Mucosa of descending colon (tissue), 3 donors: ENCODE results near the gene SEC23B. TPM values are rescaled to one million over a fixed set of nuclear protein-coding genes. Genes with fewer than 3 reads are reported as not detected.

Experiments
- ATAC-seq: fragments of 200-7000 bp; cut with Tn5 transposase; one replicate; pipeline ENCODE4 v1.9.1; 2020; ENCODE audit warnings: mild to moderate bottlenecking, moderate library complexity
- DNase-seq, 3 donors: peaks; one replicate each; pipeline ENCODE4 v3.0.0-alpha.2; 2020
- H3K36me3 ChIP-seq: fragments of 200-600 bp; one replicate; pipeline ENCODE4 v1.8.0; 2021; ENCODE audit warnings: low read depth, mild to moderate bottlenecking
- H3K4me1 ChIP-seq: fragments of 200-600 bp; one replicate; pipeline ENCODE4 v1.8.0; 2021; ENCODE audit warnings: low read depth, mild to moderate bottlenecking
- H3K4me3 ChIP-seq: fragments of 200-600 bp; one replicate; pipeline ENCODE4 v1.8.0; 2021; ENCODE audit warnings: mild to moderate bottlenecking
- H3K9me3 ChIP-seq: fragments of 200-600 bp; one replicate; pipeline ENCODE4 v1.8.0; 2021; ENCODE audit warnings: mild to moderate bottlenecking
- CTCF ChIP-seq: fragments of 200-600 bp; IDR thresholded peaks from one replicate; pipeline ENCODE4 v1.8.0; 2022; ENCODE audit warnings: antibody characterized with exemption, mild to moderate bottlenecking
- intact Hi-C, 2 donors: fragments of 100-400 bp; cut with DNase I in 1 of 2; cut with micrococcal nuclease in 1 of 2; formaldehyde crosslinking; loops; one replicate each; pipeline versions ENCODE4 v1.11.0 to v1.11.1; 2022; cut with DNase I, micrococcal nuclease
- microRNA-seq: library from miRNA; unstranded; fragments of <30 nt; microRNA quantifications from one replicate; pipeline ENCODE4, GENCODE V29; 2019
- total RNA-seq, 3 donors: library from RNA; stranded (reverse); fragmentation: NEBNext Ultra II Directional in 2 of 3; extraction: Animal tissue kit (Norgen Biotek cat#: 25700) in 2 of 3; gene quantifications; one replicate each; pipeline versions ENCODE4 v1.2.1 to v1.2.4, GENCODE V29; 2021 to 2023
- donor health status: DM: no; HTN: no; CAD: no; lungs with moderate emphysema.
- donor health status: DM: no; HTN: no; CAD: no.
- donor health status: DM: no; HTN: yes; CAD: no.

SEC23B gene
- total RNA-seq, 3 donors from 2014 or later, result 32.4 to 54.3 (median 51.0) TPM

GRCh38 chr20:18587665-18588573 lies 80.2 kb downstream of the SEC23B start, which contains the start of gene DTD1:
Gene DTD1 (plus strand): TSS chr20:18588054. CDS start chr20:18588073, 19 bp downstream.
- Histone ChIP-seq H3K4me1 (peaks cover 6% of the 10 kb centered on the region), H3K36me3 (no peaks in the 10 kb centered on the region), H3K4me3 (peak within 1 kb of the TSS; percentile 75), H3K9me3 (no peaks in the 10 kb centered on the region)
- DNase-seq, result peak; percentile 95 to 96 (median 96)
- intact Hi-C loops, result no loop called here
- ATAC-seq, result peak; percentile 98
- TF ChIP-seq CTCF, result peak; percentile 74

GRCh38 chr20:18588574-18588933 lies 80.8 kb downstream of the SEC23B start:
- peaks cover 6% of the 10 kb centered on the region for H3K4me1 ChIP-seq
- peak in 1 of 3 donors; percentile 31 for DNase-seq
- H3K4me3 ChIP-seq, result peak overlapping the region; percentile 75
- no peak for TF ChIP-seq CTCF
- intact Hi-C loops, result no loop called here
- no peaks in the 10 kb centered on the region for H3K9me3 ChIP-seq
- ATAC-seq, result no peak
- no peaks in the 10 kb centered on the region for H3K36me3 ChIP-seq

GRCh38 chr20:18589941-18590674 lies 82.4 kb downstream of the SEC23B start:
- TF ChIP-seq CTCF, result no peak
- no peak for DNase-seq
- Histone ChIP-seq H3K9me3 (no peaks in the 10 kb centered on the region), H3K4me1 (peaks cover 6% of the 10 kb centered on the region), H3K36me3 (no peaks in the 10 kb centered on the region), H3K4me3 (no peak overlapping the region)
- intact Hi-C loops, result no loop called here
- ATAC-seq, result no peak

GRCh38 chr20:18596270-18596669 lies 88.5 kb downstream of the SEC23B start:
- no peak for DNase-seq
- intact Hi-C loops, result no loop called here
- no peak for TF ChIP-seq CTCF
- no peaks in the 10 kb centered on the region for H3K9me3 ChIP-seq
- H3K4me3 ChIP-seq, result no peak overlapping the region
- H3K36me3 ChIP-seq, result no peaks in the 10 kb centered on the region
- H3K4me1 ChIP-seq, result no peaks in the 10 kb centered on the region
- no peak for ATAC-seq

- TF ChIP-seq CTCF, result no peak
- H3K4me1 ChIP-seq, result no peaks in the 10 kb centered on the region
- no peaks in the 10 kb centered on the region for H3K9me3 ChIP-seq
- no peak overlapping the region for H3K4me3 ChIP-seq
- DNase-seq (no peak), ATAC-seq (no peak)
- intact Hi-C loops, result no loop called here
- no peaks in the 10 kb centered on the region for H3K36me3 ChIP-seq
These were observed 102.0 kb downstream of the SEC23B start for GRCh38 chr20:18609741-18610140.

Small RNA genes within 50 kb of the gene (microRNA-seq; reads per million reads assigned to microRNA genes)
- not detected for gene MIR3192

Other genes starting within 250 kb of the SEC23B start
- gene ZNF133, start 219.4 kb upstream of the SEC23B start, total RNA-seq, result 10 to 100 TPM in 2 of 3 donors, 1 to 10 TPM in 1; 6.1 to 14.3 (median 11.8) TPM
- gene DZANK1, start 40.9 kb upstream of the SEC23B start, total RNA-seq, result 1 to 10 TPM; 2.4 to 2.7 (median 2.6) TPM
- gene POLR3F, start 40.5 kb upstream of the SEC23B start, total RNA-seq, result 1 to 10 TPM; 5.3 to 9.1 (median 6.6) TPM
- 10 to 100 TPM in 1 of 3 donors, 1 to 10 TPM in 2; 8.8 to 11.1 (median 9.5) TPM for gene RBBP9, start 10.7 kb upstream of the SEC23B start, total RNA-seq
- 10 to 100 TPM; 55.7 to 70.1 (median 59.2) TPM for gene SMIM26, start 59.5 kb downstream of the SEC23B start, total RNA-seq
- 10 to 100 TPM; 10.9 to 18.1 (median 14.1) TPM for gene DTD1, start 80.1 kb downstream of the SEC23B start, total RNA-seq